Retinal pigment epithelial cell (primary cell): ENCODE data around the gene SOHLH2.

Source experiments
- DNase-seq: peaks from one replicate; pipeline ENCODE4 v3.0.0-alpha.2; 2010; ENCODE audit warnings: low read depth
- H3K4me3 ChIP-seq: 2 replicates; pipeline ENCODE4 v1.5.1; 2011; ENCODE audit warnings: mild to moderate bottlenecking, low read length, control low read depth, moderate library complexity
- TF ChIP-seq, protein P1 (sequence below): conservative IDR thresholded peaks from 2 replicates; pipeline ENCODE4 v1.5.1; 2011; ENCODE audit warnings: low read depth, low read length, control low read depth, inconsistent platforms

Gene SOHLH2

GRCh38 chr13:36151591-36151990, 62.8 kb downstream of the SOHLH2 start:
- H3K4me3 ChIP-seq = no peak overlapping the region
- TF ChIP-seq, protein P1, sequence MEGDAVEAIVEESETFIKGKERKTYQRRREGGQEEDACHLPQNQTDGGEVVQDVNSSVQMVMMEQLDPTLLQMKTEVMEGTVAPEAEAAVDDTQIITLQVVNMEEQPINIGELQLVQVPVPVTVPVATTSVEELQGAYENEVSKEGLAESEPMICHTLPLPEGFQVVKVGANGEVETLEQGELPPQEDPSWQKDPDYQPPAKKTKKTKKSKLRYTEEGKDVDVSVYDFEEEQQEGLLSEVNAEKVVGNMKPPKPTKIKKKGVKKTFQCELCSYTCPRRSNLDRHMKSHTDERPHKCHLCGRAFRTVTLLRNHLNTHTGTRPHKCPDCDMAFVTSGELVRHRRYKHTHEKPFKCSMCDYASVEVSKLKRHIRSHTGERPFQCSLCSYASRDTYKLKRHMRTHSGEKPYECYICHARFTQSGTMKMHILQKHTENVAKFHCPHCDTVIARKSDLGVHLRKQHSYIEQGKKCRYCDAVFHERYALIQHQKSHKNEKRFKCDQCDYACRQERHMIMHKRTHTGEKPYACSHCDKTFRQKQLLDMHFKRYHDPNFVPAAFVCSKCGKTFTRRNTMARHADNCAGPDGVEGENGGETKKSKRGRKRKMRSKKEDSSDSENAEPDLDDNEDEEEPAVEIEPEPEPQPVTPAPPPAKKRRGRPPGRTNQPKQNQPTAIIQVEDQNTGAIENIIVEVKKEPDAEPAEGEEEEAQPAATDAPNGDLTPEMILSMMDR = no peak
- no peak for DNase-seq

DNA sequence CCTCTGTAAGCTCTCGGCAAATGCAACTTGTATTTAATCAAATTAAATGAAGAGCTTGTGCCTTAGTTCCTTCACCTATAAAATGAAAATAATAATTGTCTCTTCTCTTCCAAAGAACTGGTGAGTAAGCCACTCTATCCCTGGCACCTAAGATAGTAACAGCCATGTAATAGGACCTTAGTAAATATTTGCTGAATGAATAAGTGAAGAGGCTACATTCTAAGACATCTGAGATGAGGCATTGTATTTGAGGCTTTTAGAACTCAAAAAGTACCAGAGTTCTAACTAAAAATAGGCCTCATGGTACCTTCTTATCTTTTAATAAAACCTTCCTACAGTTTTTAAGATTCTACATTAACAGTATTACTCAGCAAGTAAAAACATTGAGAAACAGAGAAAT, 65.9 kb downstream of the SOHLH2 start:
- H3K4me3 ChIP-seq = no peak overlapping the region
- TF ChIP-seq, protein P1 = no peak
- DNase-seq = no peak

GRCh38 chr13:36147330-36147729, 67.0 kb downstream of the SOHLH2 start:
- TF ChIP-seq, protein P1 = no peak
- no peak for DNase-seq
- no peak overlapping the region for H3K4me3 ChIP-seq

- TF ChIP-seq, protein P1 = no peak
- no peak for DNase-seq
- no peak overlapping the region for H3K4me3 ChIP-seq
Observed at GRCh38 chr13:36146511-36147269, 67.7 kb downstream of the SOHLH2 start.

- no peak overlapping the region for H3K4me3 ChIP-seq
- DNase-seq = no peak
- TF ChIP-seq, protein P1 = no peak
Observed at GRCh38 chr13:36143738-36144137, 70.6 kb downstream of the SOHLH2 start.

GRCh38 chr13:36142735-36143134, 71.6 kb downstream of the SOHLH2 start:
- TF ChIP-seq, protein P1 = no peak
- DNase-seq = no peak
- no peak overlapping the region for H3K4me3 ChIP-seq

DNA sequence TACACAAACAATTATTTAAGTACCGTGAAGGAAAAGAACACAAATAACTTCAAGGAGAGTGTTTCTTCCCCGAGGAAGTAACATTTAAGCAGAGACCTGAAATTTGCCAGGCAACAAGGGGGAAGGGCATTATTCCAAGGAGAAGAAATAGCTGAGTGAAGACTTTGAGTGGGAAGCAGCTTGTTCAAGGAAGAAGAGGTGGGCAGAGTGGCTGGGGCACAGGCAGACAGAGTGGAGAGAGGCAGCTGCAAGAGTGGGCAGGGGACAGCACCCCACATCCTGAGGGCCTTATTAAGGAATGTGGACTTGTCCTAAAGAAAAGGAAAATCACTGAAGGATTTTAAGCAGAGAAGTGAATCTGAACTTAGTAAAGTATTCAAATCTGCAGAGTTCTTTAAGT, 78.5 kb downstream of the SOHLH2 start:
- no peak for DNase-seq
- H3K4me3 ChIP-seq = no peak overlapping the region
- TF ChIP-seq, protein P1 = no peak
